ENCODE data around the gene SLIT3.

GRCh38 chr5:169328401-169328800 is 27.5 kb upstream of the SLIT3 start:
- TF ChIP-seq POLR2A (IDR thresholded peaks at IDR 0.05; ENCODE audit: low read length), result no peak
- TF ChIP-seq GATA1 (IDR thresholded peaks at IDR 0.05; ENCODE audit: low read depth, low read length), result no peak

All from erythroblast (primary cell).